Heart left ventricle (tissue), 16 donors: Measurements from ENCODE around the gene CSNK1D. TPM values are rescaled to one million over a fixed set of nuclear protein-coding genes. Genes with fewer than 3 reads are reported as not detected.

ENCODE experiments used
- ATAC-seq, 4 donors: fragments of 200-7000 bp; cut with Tn5 transposase; one replicate each; pipeline ENCODE4 v1.9.1; 2020 to 2022; ENCODE audit warnings: moderate library complexity in 4 of 4, mild to moderate bottlenecking in 3 of 4, moderate number of reproducible peaks in 1 of 4
- DNase-seq, 5 donors: peaks; one replicate each; pipeline ENCODE4 v3.0.0-alpha.2; 2020
- H3K27ac ChIP-seq, 12 donors: fragments of 200-600 bp; sonication (generic) in 4 of 12; one replicate each; pipeline versions ENCODE4 v1.5.0 to v1.8.0; 2016 to 2022; ENCODE audit warnings: mild to moderate bottlenecking in 2 of 12
- H3K27me3 ChIP-seq, 9 donors: fragments of 200-600 bp; sonication (generic) in 2 of 9; one replicate each; pipeline versions ENCODE4 v1.5.1 to v1.8.0; 2016 to 2022; ENCODE audit warnings: mild to moderate bottlenecking in 3 of 9
- H3K36me3 ChIP-seq, 9 donors: fragments of 200-600 bp; sonication (generic) in 2 of 9; one replicate each; pipeline versions ENCODE4 v1.5.0 to v1.8.0; 2018 to 2022; ENCODE audit warnings: mild to moderate bottlenecking in 2 of 9
- H3K4me1 ChIP-seq, 12 donors: fragments of 200-600 bp; sonication (generic) in 4 of 12; one replicate each; pipeline versions ENCODE4 v1.5.0 to v1.8.0; 2016 to 2022; ENCODE audit warnings: mild to moderate bottlenecking in 3 of 12
- H3K4me3 ChIP-seq, 12 donors: fragments of 200-600 bp; sonication (generic) in 4 of 12; one replicate each; pipeline versions ENCODE4 v1.5.0 to v1.8.0; 2017 to 2022; ENCODE audit warnings: mild to moderate bottlenecking in 9 of 12, moderate library complexity in 4 of 12
- H3K9me3 ChIP-seq, 12 donors: fragments of 200-600 bp; sonication (generic) in 4 of 12; one replicate each; pipeline versions ENCODE4 v1.5.0 to v1.8.0; 2016 to 2022; ENCODE audit warnings: mild to moderate bottlenecking in 1 of 12
- POLR2A ChIP-seq, 2 donors: fragments of 450-650 bp; IDR thresholded peaks; one replicate each; pipeline ENCODE4 v1.6.1; 2017; ENCODE audit warnings: antibody characterized with exemption in 2 of 2, mild to moderate bottlenecking in 2 of 2, moderate library complexity in 2 of 2
- WGBS, 4 donors: extraction: QIAGEN DNeasy Blood & Tissue Kit in 2 of 4; methylation state at CpG; one replicate each; pipeline versions ENCODE4 v1.1.5 to v1.1.7; 2013 to 2018; 5-methylcytosine and 5-hydroxymethylcytosine counted together
- intact Hi-C, 10 donors: fragments of 100-400 bp; cut with DNase I; formaldehyde crosslinking; loops; one replicate each; pipeline versions ENCODE4 v1.11.1 to v1.14.2; 2022
- polyA plus RNA-seq, 2 donors: library from polyadenylated mRNA; stranded (reverse); fragments of 200-250 nt; gene quantifications; one replicate each; pipeline ENCODE4 v1.2.3, GENCODE V29; 2013
- total RNA-seq, 9 donors: library from RNA; depleted of rRNA in 2 of 9; stranded (reverse); fragments of >200 nt in 2 of 9; fragmentation: NEBNext Ultra II Directional in 3 of 9; extraction: Animal tissue kit (Norgen Biotek cat#: 25700) in 3 of 9; gene quantifications; one replicate each; pipeline versions ENCODE4 v1.1.0 to v1.2.4, GENCODE V29; 2016 to 2023
- TF ChIP-seq, protein P1 (sequence below), 12 donors: fragments of 200-600 bp; sonication (generic) in 4 of 12; IDR thresholded peaks; one replicate each; pipeline versions ENCODE4 v1.5.0 to v1.8.0; 2018 to 2022; ENCODE audit warnings: antibody characterized with exemption in 12 of 12, mild to moderate bottlenecking in 5 of 12
- donor health status: ischemic (EF 13 %, LVEDD 7.1; RV severe dilation, severe dysfunction).
- donor health status: healthy with polysubstance abuse.
- donor health status: DM: no; HTN: yes; CAD: no.
- donor health status: DM: no; HTN: no; CAD: no.
- donor health status: ischemic (EF 25% LVEDD 6.9; RV normal size, moderate dysfunction).
- donor health status: ischemic (EF 25% LVEDD 5.7; RV mildly dilated, moderate dysfunction).
- donor health status: healthy.
- donor health status: DM: yes; HTN: yes; CAD: no.
- donor health status: ischemic (EF 35%, LVEDD 5.7; RV mildly dilated, moderate dysfunction).
- donor health status: nonischemic (EF 11% LVEDD 7.7; RV severe dilation, severe dysfunction).
- donor health status: DM: yes; HTN: yes; CAD: no.
- donor health status: PGD.
- donor health status: ischemic (EF 29% LVEDD 5.4; RV normal size, mild dysfunction).
- donor health status: nonischemic (EF 23%, LVEDD 6.1; RV moderate dilation, normal function).

The CSNK1D gene
- total and polyA plus RNA-seq, 11 donors = 38.4 to 88.1 (median 66.1) TPM

DNA sequence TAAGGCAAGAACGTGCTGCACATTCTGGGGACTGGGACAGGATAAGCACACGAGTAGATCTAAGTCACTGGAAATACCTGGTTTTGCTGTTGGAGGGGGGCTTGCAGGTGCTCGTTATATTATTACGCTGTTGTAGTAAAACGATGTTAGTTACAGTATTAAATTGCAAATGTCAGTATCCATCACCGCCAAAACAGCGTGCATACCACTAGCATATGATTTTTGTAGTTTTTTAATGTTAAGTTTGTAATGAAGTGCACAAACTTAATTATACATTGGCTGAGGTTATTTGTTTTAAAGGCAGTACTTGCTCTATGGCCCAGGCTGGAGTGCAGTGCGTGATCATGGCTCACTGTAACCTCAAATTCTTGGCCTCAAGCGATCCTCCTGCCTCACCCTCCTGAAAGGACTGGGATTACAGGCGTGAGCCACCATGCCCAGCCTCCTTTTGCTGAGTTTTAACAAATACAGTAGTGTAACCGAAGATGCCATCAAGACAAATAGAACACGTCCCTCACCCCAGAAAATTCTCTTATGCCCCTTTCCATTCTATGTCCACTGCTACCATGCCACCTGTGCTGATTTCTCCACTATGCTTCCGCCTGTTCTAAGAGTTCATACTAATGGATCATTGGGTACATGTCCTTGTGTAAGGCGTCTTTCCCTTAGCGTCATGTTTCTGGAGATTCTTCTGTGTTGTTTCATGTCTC is 20.7 kb upstream of the CSNK1D start:
- Histone ChIP-seq H3K9me3 (no peaks in the 10 kb centered on the region), H3K4me1 (peaks cover 6 to 58% (median 27%) of the 10 kb centered on the region in 12 donors), H3K36me3 (no peaks in the 10 kb centered on the region), H3K27ac (peak overlapping the region in 9 of 12 donors; percentile 57 to 99 (median 83)), H3K27me3 (no peaks in the 10 kb centered on the region), H3K4me3 (peak overlapping the region in 7 of 12 donors; percentile 34 to 75 (median 50))
- intact Hi-C loops = loop anchor here in 5 of 10 donors (5.0 to 10.0 kb wide), 4 partner anchors 49 to 62 kb away; no protein-coding TSS in a partner anchor
- TF ChIP-seq, protein P1, sequence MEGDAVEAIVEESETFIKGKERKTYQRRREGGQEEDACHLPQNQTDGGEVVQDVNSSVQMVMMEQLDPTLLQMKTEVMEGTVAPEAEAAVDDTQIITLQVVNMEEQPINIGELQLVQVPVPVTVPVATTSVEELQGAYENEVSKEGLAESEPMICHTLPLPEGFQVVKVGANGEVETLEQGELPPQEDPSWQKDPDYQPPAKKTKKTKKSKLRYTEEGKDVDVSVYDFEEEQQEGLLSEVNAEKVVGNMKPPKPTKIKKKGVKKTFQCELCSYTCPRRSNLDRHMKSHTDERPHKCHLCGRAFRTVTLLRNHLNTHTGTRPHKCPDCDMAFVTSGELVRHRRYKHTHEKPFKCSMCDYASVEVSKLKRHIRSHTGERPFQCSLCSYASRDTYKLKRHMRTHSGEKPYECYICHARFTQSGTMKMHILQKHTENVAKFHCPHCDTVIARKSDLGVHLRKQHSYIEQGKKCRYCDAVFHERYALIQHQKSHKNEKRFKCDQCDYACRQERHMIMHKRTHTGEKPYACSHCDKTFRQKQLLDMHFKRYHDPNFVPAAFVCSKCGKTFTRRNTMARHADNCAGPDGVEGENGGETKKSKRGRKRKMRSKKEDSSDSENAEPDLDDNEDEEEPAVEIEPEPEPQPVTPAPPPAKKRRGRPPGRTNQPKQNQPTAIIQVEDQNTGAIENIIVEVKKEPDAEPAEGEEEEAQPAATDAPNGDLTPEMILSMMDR (IDR thresholded peaks at IDR 0.05) = no peak
- no peak for TF ChIP-seq POLR2A (IDR thresholded peaks at IDR 0.05)
- ATAC-seq (no peak), DNase-seq (peak in 1 of 5 donors; percentile 37)
- 89 to 92% (median 91%) methylated on average over 15 of the region's 15 CpGs for WGBS, 4 donors

DNA sequence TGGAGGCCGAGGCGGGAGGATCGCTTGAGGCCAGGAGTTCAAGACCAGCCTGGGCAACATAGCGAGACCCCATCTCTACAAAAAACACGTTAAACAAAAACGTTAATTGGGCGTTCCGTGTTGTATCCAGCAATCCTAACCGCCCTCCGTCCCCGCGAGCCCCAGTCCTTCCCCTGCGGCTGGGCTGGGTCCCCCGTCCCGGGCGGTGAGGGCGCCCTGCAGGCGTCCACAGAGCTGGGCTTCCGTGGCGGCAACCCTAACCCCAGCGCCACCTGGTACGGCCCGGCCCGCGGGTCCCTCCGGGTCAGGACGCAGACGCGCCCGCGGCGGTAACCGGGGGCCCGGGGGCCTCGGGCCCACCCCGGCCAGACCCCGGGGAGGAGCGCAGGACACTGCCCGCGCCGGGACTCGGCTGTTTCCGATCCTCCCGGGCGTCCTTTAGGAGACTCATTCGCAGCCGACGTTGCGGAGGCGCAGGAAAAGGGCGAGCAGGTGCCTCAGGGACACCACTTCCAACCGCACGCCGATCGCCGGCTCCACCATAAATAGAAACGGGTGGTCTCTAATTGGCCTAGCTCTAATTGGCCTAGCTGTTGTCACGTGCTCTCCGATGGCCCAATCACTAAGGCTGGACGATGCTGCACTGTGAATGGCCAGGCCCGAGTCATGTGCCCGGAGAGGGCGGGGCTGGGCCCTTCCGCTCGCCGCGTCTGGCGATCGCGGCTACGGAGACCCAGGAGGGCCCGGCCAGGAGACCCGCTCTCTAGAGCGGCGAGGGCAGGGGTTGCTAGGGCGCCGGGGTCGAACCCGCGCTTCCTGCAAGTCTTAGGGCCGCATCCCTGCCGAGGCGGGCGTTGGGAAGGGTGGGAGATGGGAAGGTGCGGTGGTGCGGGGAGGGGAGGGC is 19.0 kb upstream of the CSNK1D start:
- H3K4me3 ChIP-seq = peak overlapping the region; percentile 68 to 98 (median 76)
- H3K36me3 ChIP-seq = no peaks in the 10 kb centered on the region
- H3K27ac ChIP-seq = peak overlapping the region; percentile 91 to 99 (median 95)
- H3K9me3 ChIP-seq = no peaks in the 10 kb centered on the region
- 4 to 6% (median 4%) methylated on average over 53 to 86 of the region's 86 CpGs for WGBS, 4 donors
- intact Hi-C loops = loop anchor here in 5 of 10 donors (1.0 to 10.0 kb wide), 5 partner anchors 19 to 60 kb away; partner anchors contain the start of gene CSNK1D (in 1 of the 5)
- TF ChIP-seq, protein P1 (IDR thresholded peaks at IDR 0.05) = no peak
- TF ChIP-seq POLR2A (IDR thresholded peaks at IDR 0.05) = peak; percentile 90 to 97
- no peaks in the 10 kb centered on the region for H3K27me3 ChIP-seq
- peak; percentile 97 to 99 (median 97) for DNase-seq
- peaks cover 7 to 55% (median 34%) of the 10 kb centered on the region in 12 donors for H3K4me1 ChIP-seq
- ATAC-seq = peak; percentile 94 to 97 (median 95)

DNA sequence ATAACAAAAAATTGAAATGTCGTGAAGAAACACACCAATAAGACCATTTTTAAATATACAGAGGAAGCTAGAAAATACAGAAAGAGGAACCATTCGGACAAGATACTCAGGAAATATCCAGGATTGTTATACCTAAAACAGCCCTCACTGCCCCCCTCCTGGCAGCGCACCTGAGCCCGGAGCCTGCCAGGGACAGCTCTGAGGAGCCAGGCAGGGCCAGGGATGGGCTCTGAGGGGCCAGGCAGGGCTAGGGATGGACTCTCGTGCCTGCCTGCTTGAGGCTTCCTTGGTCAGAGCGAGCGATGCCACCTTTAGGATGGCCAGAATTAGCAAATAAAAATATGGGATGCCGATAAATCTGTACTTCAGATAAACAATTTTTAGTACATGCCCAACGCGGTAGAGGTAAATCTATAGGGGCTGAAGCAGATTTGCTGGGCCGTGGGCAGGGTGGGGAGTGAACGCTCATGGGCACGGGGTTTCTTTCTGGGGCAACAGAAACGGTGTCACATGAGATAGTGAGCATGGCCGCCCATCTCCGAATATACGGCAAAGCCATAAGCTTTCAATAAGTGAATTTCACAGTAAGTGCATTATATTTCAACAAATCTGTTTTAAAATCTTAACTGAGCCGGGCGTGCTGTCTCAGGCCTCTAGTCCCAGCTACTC is 18.2 kb upstream of the CSNK1D start:
- H3K36me3 ChIP-seq = no peaks in the 10 kb centered on the region
- TF ChIP-seq POLR2A (IDR thresholded peaks at IDR 0.05) = no peak
- TF ChIP-seq, protein P1 (IDR thresholded peaks at IDR 0.05) = no peak
- DNase-seq (no peak), ATAC-seq (no peak)
- peaks cover 5 to 55% (median 33%) of the 10 kb centered on the region in 12 donors for H3K4me1 ChIP-seq
- intact Hi-C loops = loop anchor here in 5 of 10 donors (1.0 to 10.0 kb wide), 5 partner anchors 18 to 59 kb away; partner anchors contain the start of gene CSNK1D (in 1 of the 5)
- H3K27ac ChIP-seq = peak overlapping the region in 11 of 12 donors; percentile 91 to 99 (median 95)
- H3K27me3 ChIP-seq = no peaks in the 10 kb centered on the region
- H3K4me3 ChIP-seq = peak overlapping the region; percentile 68 to 98 (median 76)
- no peaks in the 10 kb centered on the region for H3K9me3 ChIP-seq
- 85 to 91% (median 89%) methylated on average over 19 of the region's 19 CpGs for WGBS, 4 donors
